ENCODE measurements around the gene PCGF3.

- TF ChIP-seq, protein P1, sequence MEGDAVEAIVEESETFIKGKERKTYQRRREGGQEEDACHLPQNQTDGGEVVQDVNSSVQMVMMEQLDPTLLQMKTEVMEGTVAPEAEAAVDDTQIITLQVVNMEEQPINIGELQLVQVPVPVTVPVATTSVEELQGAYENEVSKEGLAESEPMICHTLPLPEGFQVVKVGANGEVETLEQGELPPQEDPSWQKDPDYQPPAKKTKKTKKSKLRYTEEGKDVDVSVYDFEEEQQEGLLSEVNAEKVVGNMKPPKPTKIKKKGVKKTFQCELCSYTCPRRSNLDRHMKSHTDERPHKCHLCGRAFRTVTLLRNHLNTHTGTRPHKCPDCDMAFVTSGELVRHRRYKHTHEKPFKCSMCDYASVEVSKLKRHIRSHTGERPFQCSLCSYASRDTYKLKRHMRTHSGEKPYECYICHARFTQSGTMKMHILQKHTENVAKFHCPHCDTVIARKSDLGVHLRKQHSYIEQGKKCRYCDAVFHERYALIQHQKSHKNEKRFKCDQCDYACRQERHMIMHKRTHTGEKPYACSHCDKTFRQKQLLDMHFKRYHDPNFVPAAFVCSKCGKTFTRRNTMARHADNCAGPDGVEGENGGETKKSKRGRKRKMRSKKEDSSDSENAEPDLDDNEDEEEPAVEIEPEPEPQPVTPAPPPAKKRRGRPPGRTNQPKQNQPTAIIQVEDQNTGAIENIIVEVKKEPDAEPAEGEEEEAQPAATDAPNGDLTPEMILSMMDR (conservative IDR thresholded peaks at IDR 0.05; ENCODE audit: low read length), result no peak
- TF ChIP-seq EZH2phosphoT487 (IDR thresholded peaks at IDR 0.05; ENCODE audit: borderline replicate concordance), result no peak
Measured at GRCh38 chr4:663046-663437, 42.6 kb upstream of the PCGF3 start.

Measured in Loucy (cell line).